GM18498 (cell line): ENCODE measurements around the gene KRABD2.
"Not testable (repeated sequence)": the region's sequence is repeated elsewhere in the genome, so short reads cannot be mapped to it uniquely, and the experiment has no call there.

Experiments
- ATAC-seq: cut with Tn5 transposase; IDR thresholded peaks from one replicate; pipeline ENCODE4 v1.9.1; 2021; ENCODE audit warnings: mild to moderate bottlenecking, moderate library complexity; ENCODE audit not compliant: unreplicated experiment

KRABD2 gene

GRCh38 chr17:8376271-8377067 lies at the start of gene KRABD2:
KRABD2 (minus strand) TSS chr17:8376704.
- peak; percentile 92 for ATAC-seq

- no peak for ATAC-seq
Measured at GRCh38 chr17:8421571-8421970, 45.1 kb upstream of the KRABD2 start.

GRCh38 chr17:8420041-8420934 lies 43.8 kb upstream of the KRABD2 start:
- no peak for ATAC-seq

GRCh38 chr17:8419305-8419704 lies 42.8 kb upstream of the KRABD2 start:
- ATAC-seq = no peak

GRCh38 chr17:8418471-8418870 lies 42.0 kb upstream of the KRABD2 start:
- ATAC-seq = no peak

- no peak for ATAC-seq
Measured at GRCh38 chr17:8417806-8418205, 41.3 kb upstream of the KRABD2 start.

- ATAC-seq = no peak
Measured at GRCh38 chr17:8413938-8414337, 37.4 kb upstream of the KRABD2 start.

- no peak for ATAC-seq
Measured at GRCh38 chr17:8413328-8413727, 36.8 kb upstream of the KRABD2 start.

GRCh38 chr17:8412089-8412488 lies 35.6 kb upstream of the KRABD2 start:
- no peak for ATAC-seq

GRCh38 chr17:8410883-8411238 lies 34.4 kb upstream of the KRABD2 start:
- no peak for ATAC-seq

GRCh38 chr17:8409966-8410882 lies 33.7 kb upstream of the KRABD2 start:
- no peak for ATAC-seq

- no peak for ATAC-seq
Measured at GRCh38 chr17:8408371-8408770, 31.9 kb upstream of the KRABD2 start.

- ATAC-seq = no peak
Measured at GRCh38 chr17:8406174-8406573, 29.7 kb upstream of the KRABD2 start.

GRCh38 chr17:8405499-8406016 lies 29.1 kb upstream of the KRABD2 start:
- no peak for ATAC-seq

GRCh38 chr17:8402921-8403536 lies 26.5 kb upstream of the KRABD2 start:
- no peak for ATAC-seq

- no peak for ATAC-seq
Measured at GRCh38 chr17:8401107-8401506, 24.6 kb upstream of the KRABD2 start.

GRCh38 chr17:8398980-8399379 lies 22.5 kb upstream of the KRABD2 start:
- ATAC-seq = no peak

- no peak for ATAC-seq
Measured at GRCh38 chr17:8397636-8398035, 21.1 kb upstream of the KRABD2 start, which contains the start of gene RNF222. RNF222 (minus strand) TSS chr17:8397827; CDS start chr17:8393461, 4,366 bp downstream.

GRCh38 chr17:8394497-8394896 lies 18.0 kb upstream of the KRABD2 start:
- not testable (repeated sequence) for ATAC-seq
